HepG2 (cell line): ENCODE results near the gene ARHGEF12. TPM values are rescaled to one million over a fixed set of nuclear protein-coding genes. Genes with fewer than 3 reads are reported as not detected.

Source experiments
- ARID2 ChIP-seq: sonication (generic); formaldehyde crosslinking; IDR thresholded peaks from 2 replicates; pipeline ENCODE4 v1.8.1; 2022; ENCODE audit warnings: mild to moderate bottlenecking, missing genetic modification reagents, borderline replicate concordance
- ATF2 ChIP-seq: sonication (generic); formaldehyde crosslinking; IDR thresholded peaks from 2 replicates; pipeline ENCODE4 v1.4.0; 2020; ENCODE audit warnings: missing genetic modification reagents
- BRF2 ChIP-seq: sonication (generic); formaldehyde crosslinking; IDR thresholded peaks from 2 replicates; pipeline ENCODE4 v1.8.1; 2022; ENCODE audit warnings: mild to moderate bottlenecking, missing genetic modification reagents
- FOSL1 ChIP-seq: sonication (generic); formaldehyde crosslinking; IDR thresholded peaks from 2 replicates; pipeline ENCODE4 v1.9.0; 2021; ENCODE audit warnings: missing genetic modification reagents, borderline replicate concordance
- FOXK2 ChIP-seq: fragments of 450-650 bp; IDR thresholded peaks from 2 replicates; pipeline ENCODE4 v1.6.1; 2016
- GLI4 ChIP-seq: sonication (generic); formaldehyde crosslinking; IDR thresholded peaks from 2 replicates; pipeline ENCODE4 v1.5.1; 2020; ENCODE audit warnings: missing genetic modification reagents, mild to moderate bottlenecking, moderate library complexity, borderline replicate concordance
- MEF2D ChIP-seq: sonication (generic); formaldehyde crosslinking; IDR thresholded peaks from 2 replicates; pipeline ENCODE4 v1.5.1; 2020; ENCODE audit warnings: mild to moderate bottlenecking, missing genetic modification reagents
- MIER2 ChIP-seq: IDR thresholded peaks from 2 replicates; pipeline ENCODE4 v1.6.1; 2016; ENCODE audit warnings: missing biosample characterization, missing genetic modification reagents
- NFATC3 ChIP-seq: sonication (generic); formaldehyde crosslinking; IDR thresholded peaks from 2 replicates; pipeline ENCODE4 v1.5.1; 2020; ENCODE audit warnings: mild to moderate bottlenecking, missing genetic modification reagents
- POLR2G ChIP-seq: fragments of 200-400 bp; formaldehyde crosslinking; IDR thresholded peaks from 2 replicates; pipeline ENCODE4 v1.6.1; 2018; ENCODE audit warnings: mild to moderate bottlenecking, low read depth, low read length, moderate library complexity
- RARG ChIP-seq: sonication (generic); formaldehyde crosslinking; IDR thresholded peaks from 2 replicates; pipeline ENCODE4 v1.4.0; 2020; ENCODE audit warnings: low read depth, mild to moderate bottlenecking, missing genetic modification reagents
- RNF2 ChIP-seq: fragments of 450-650 bp; conservative IDR thresholded peaks from 2 replicates; pipeline ENCODE4 v1.6.1; 2016; ENCODE audit warnings: low read depth
- SAFB2 ChIP-seq: sonication (generic); formaldehyde crosslinking; IDR thresholded peaks from 2 replicates; pipeline ENCODE4 v1.5.1; 2020; ENCODE audit warnings: missing genetic modification reagents, low read depth, mild to moderate bottlenecking, borderline replicate concordance
- SRSF9 ChIP-seq: fragments of 200-400 bp; formaldehyde crosslinking; IDR thresholded peaks from 2 replicates; pipeline ENCODE4 v1.6.1; 2018; ENCODE audit warnings: borderline replicate concordance, mild to moderate bottlenecking, low read depth, low read length; ENCODE audit not compliant: insufficient read depth, poor library complexity, severe bottlenecking
- ZBTB42 ChIP-seq: sonication (generic); formaldehyde crosslinking; IDR thresholded peaks from 2 replicates; pipeline ENCODE4 v1.5.0; 2020; ENCODE audit warnings: mild to moderate bottlenecking, missing genetic modification reagents
- ZBTB7A ChIP-seq: sonication (generic); formaldehyde crosslinking; IDR thresholded peaks from 2 replicates; pipeline ENCODE4 v1.8.0; 2022; ENCODE audit warnings: mild to moderate bottlenecking, missing genetic modification reagents
- ZGPAT ChIP-seq: IDR thresholded peaks from 2 replicates; pipeline ENCODE4 v1.6.1; 2016; ENCODE audit warnings: mild to moderate bottlenecking
- ZNF160 ChIP-seq: sonication (generic); formaldehyde crosslinking; IDR thresholded peaks from 2 replicates; pipeline ENCODE4 v1.8.0; 2022; ENCODE audit warnings: mild to moderate bottlenecking, inconsistent platforms, missing genetic modification reagents
- ZNF225 ChIP-seq: sonication (generic); formaldehyde crosslinking; IDR thresholded peaks from 2 replicates; pipeline ENCODE4 v1.4.0; 2020; ENCODE audit warnings: mild to moderate bottlenecking, missing genetic modification reagents
- ZNF282 ChIP-seq: fragments of 450-650 bp; IDR thresholded peaks from 2 replicates; pipeline ENCODE4 v1.6.1; 2018; ENCODE audit not compliant: partially characterized antibody
- ZNF333 ChIP-seq: sonication (generic); formaldehyde crosslinking; IDR thresholded peaks from 2 replicates; pipeline ENCODE4 v1.4.0; 2020; ENCODE audit warnings: mild to moderate bottlenecking, missing genetic modification reagents, borderline replicate concordance
- ZNF33B ChIP-seq: sonication (generic); formaldehyde crosslinking; IDR thresholded peaks from 2 replicates; pipeline ENCODE4 v1.5.1; 2020; ENCODE audit warnings: mild to moderate bottlenecking, missing genetic modification reagents
- ZNF761 ChIP-seq: sonication (generic); formaldehyde crosslinking; conservative IDR thresholded peaks from 2 replicates; pipeline ENCODE4 v1.4.0; 2020; ENCODE audit warnings: mild to moderate bottlenecking, missing genetic modification reagents
- ZSCAN29 ChIP-seq: sonication (generic); formaldehyde crosslinking; conservative IDR thresholded peaks from 2 replicates; pipeline ENCODE4 v1.4.0; 2020; ENCODE audit warnings: mild to moderate bottlenecking, missing genetic modification reagents
- polyA plus RNA-seq, 8 experiments: library from polyadenylated mRNA; depleted of rRNA in 3 of 8; stranded (reverse) in 7 of 8; unstranded in 1 of 8; fragments of >200 nt; fragmentation: Illumina TruSeq in 4 of 8; extraction: Trizol in 4 of 8; gene quantifications; 2 replicates each; pipeline versions ENCODE4 v1.2.1 to v1.2.3, GENCODE V29; 2011 to 2016; ENCODE audit warnings: low read depth in 4 of 8, missing spikeins in 1 of 8, mixed read lengths in 1 of 8; ENCODE audit not compliant: insufficient read depth in 1 of 8
- total RNA-seq, 5 experiments: library from RNA; depleted of rRNA; stranded (reverse); fragments of >200 nt; fragmentation: Illumina TruSeq; extraction: Trizol; gene quantifications; 2 replicates each; pipeline ENCODE4 v1.2.3, GENCODE V29; 2016; ENCODE audit warnings: low read depth in 1 of 5
- TF ChIP-seq, protein P1 (sequence below): IDR thresholded peaks from 2 replicates; pipeline ENCODE4 v1.6.1; 2012; ENCODE audit warnings: inconsistent platforms
- TF ChIP-seq, protein P2 (sequence below): fragments of 450-650 bp; IDR thresholded peaks from 2 replicates; pipeline ENCODE4 v1.6.1; 2017
- TF ChIP-seq, protein P3 (sequence below): sonication (generic); formaldehyde crosslinking; IDR thresholded peaks from 2 replicates; pipeline ENCODE4 v1.8.0; 2022; ENCODE audit warnings: missing genetic modification reagents, low read depth, mild to moderate bottlenecking, borderline replicate concordance

The ARHGEF12 gene
- total and polyA plus RNA-seq, 2 of the 13 experiments (the other 11 are each of a cell fraction or from before 2014, with no cell fraction given): 17.9 to 54.4 TPM

GRCh38 chr11:120335556-120335907 is 681 bp upstream of the ARHGEF12 start (continued):
- TF ChIP-seq MIER2 (CRISPR knock-in tag) (no peak), ZNF761 (no peak), SRSF9 (no peak), ZNF225 (CRISPR knock-in tag) (no peak), ZGPAT (CRISPR knock-in tag) (no peak), ATF2 (CRISPR knock-in tag) (no peak), ZBTB7A (no peak), ZNF282 (no peak), ZNF160 (CRISPR knock-in tag) (no peak), ZNF333 (CRISPR knock-in tag) (no peak), FOSL1 (CRISPR knock-in tag) (no peak), RNF2 (no peak), ZNF33B (CRISPR knock-in tag) (peak; percentile 76; the same call in 1 of the 2 replicates), FOXK2 (no peak), ZBTB42 (no peak), SAFB2 (no peak), NFATC3 (CRISPR knock-in tag) (0 out of 2 replicates have a peak, but pooled peaks have one; percentile 68), ARID2 (CRISPR knock-in tag) (0 out of 2 replicates have a peak, but pooled peaks have one; percentile 23), POLR2G (peak; percentile 35), ZSCAN29 (CRISPR knock-in tag) (no peak), GLI4 (CRISPR knock-in tag) (0 out of 2 replicates have a peak, but pooled peaks have one; percentile 43), MEF2D (CRISPR knock-in tag) (no peak), RARG (no peak), BRF2 (no peak)
- TF ChIP-seq, protein P1, sequence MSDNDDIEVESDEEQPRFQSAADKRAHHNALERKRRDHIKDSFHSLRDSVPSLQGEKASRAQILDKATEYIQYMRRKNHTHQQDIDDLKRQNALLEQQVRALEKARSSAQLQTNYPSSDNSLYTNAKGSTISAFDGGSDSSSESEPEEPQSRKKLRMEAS: no peak
- TF ChIP-seq, protein P2, sequence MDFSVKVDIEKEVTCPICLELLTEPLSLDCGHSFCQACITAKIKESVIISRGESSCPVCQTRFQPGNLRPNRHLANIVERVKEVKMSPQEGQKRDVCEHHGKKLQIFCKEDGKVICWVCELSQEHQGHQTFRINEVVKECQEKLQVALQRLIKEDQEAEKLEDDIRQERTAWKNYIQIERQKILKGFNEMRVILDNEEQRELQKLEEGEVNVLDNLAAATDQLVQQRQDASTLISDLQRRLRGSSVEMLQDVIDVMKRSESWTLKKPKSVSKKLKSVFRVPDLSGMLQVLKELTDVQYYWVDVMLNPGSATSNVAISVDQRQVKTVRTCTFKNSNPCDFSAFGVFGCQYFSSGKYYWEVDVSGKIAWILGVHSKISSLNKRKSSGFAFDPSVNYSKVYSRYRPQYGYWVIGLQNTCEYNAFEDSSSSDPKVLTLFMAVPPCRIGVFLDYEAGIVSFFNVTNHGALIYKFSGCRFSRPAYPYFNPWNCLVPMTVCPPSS: no peak
- TF ChIP-seq, protein P3, sequence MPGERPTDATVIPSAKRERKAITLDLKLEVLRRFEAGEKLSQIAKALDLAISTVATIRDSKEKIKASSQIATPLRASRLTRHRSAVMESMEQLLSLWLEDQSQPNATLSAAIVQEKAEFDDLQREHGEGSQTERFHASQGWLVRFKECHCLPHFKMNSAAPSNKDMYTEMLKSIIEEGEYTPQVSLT (CRISPR knock-in tag): no peak
